T-cell (primary cell): Measurements from ENCODE around the gene CLN3. TPM values are rescaled to one million over a fixed set of nuclear protein-coding genes. Genes with fewer than 3 reads are reported as not detected.
"Not testable (repeated sequence)": the region's sequence is repeated elsewhere in the genome, so short reads cannot be mapped to it uniquely, and the experiment has no call there.

ENCODE experiments used
- ATAC-seq, 4 experiments: fragments of 200-7000 bp in 3 of 4; fragments of 150-1000 bp in 1 of 4; cut with Tn5 transposase; replicated peaks in 1 of 4; 1 replicate in 3 of 4; 2 replicates in 1 of 4; pipeline ENCODE4 v1.10.0; 2021; ENCODE audit warnings: moderate library complexity in 3 of 4, mild to moderate bottlenecking in 2 of 4, moderate number of reproducible peaks in 1 of 4
- CTCF ChIA-PET, 2 donors: fragments of 300-600 bp; sonication (Branson Sonifier 250); formaldehyde crosslinking; loops; one replicate each; lab custom pipeline; 2022; ENCODE audit warnings: antibody characterized with exemption in 2 of 2; lab: Charles Lee
- POLR2A ChIA-PET, 2 donors: fragments of 300-600 bp; sonication (Branson Sonifier 250); formaldehyde crosslinking; loops; one replicate each; lab custom pipeline; 2022; ENCODE audit warnings: antibody characterized with exemption in 2 of 2; lab: Charles Lee
- DNase-seq, 35 experiments: peaks; one replicate each; pipeline versions ENCODE4 v3.0.0 to v3.0.0-alpha.2; 2013 to 2023
- H3K27ac ChIP-seq: one replicate; pipeline ENCODE4 v1.5.1; 2013; ENCODE audit warnings: low read length
- H3K27me3 ChIP-seq, 2 experiments: replicated peaks in 1 of 2; 1 replicate in 1 of 2; 2 replicates in 1 of 2; pipeline versions ENCODE4 v1.6.1 to v1.7.0; 2013; ENCODE audit warnings: low read length in 1 of 2, mixed read lengths in 1 of 2; ENCODE audit not compliant: control insufficient read depth in 2 of 2, insufficient read depth in 2 of 2; ENCODE audit errors: extremely low read depth in 1 of 2
- H3K36me3 ChIP-seq, 2 donors: 1 replicate in 1 of 2; 2 replicates in 1 of 2; pipeline versions ENCODE4 v1.6.1 to v1.7.0; 2013; ENCODE audit warnings: low read length in 1 of 2; ENCODE audit not compliant: control insufficient read depth in 2 of 2, insufficient read depth in 1 of 2; ENCODE audit errors: extremely low read depth in 1 of 2
- H3K4me1 ChIP-seq, 2 experiments: 1 replicate in 1 of 2; 2 replicates in 1 of 2; pipeline versions ENCODE4 v1.6.1 to v1.7.0; 2013; ENCODE audit warnings: low read length in 2 of 2, mixed read lengths in 1 of 2; ENCODE audit not compliant: insufficient read depth in 2 of 2, control insufficient read depth in 1 of 2; ENCODE audit errors: extremely low read depth in 1 of 2
- H3K4me3 ChIP-seq, 2 donors: 1 replicate in 1 of 2; 2 replicates in 1 of 2; pipeline versions ENCODE4 v1.5.1 to v1.7.0; 2013; ENCODE audit warnings: mild to moderate bottlenecking in 2 of 2, low read length in 1 of 2, moderate library complexity in 1 of 2; ENCODE audit not compliant: control insufficient read depth in 1 of 2; ENCODE audit errors: extremely low read depth in 1 of 2
- H3K9me3 ChIP-seq: 2 replicates; pipeline ENCODE4 v1.7.0; 2013
- H3K27ac Mint-ChIP-seq, 2 donors: one replicate each; pipeline ENCODE4 v1.8.0; 2020 to 2021; ENCODE audit warnings: mild to moderate bottlenecking in 2 of 2, mixed read lengths in 2 of 2
- H3K27me3 Mint-ChIP-seq, 2 donors: one replicate each; pipeline ENCODE4 v1.8.0; 2021 to 2022; ENCODE audit warnings: mixed read lengths in 2 of 2
- H3K36me3 Mint-ChIP-seq: one replicate; pipeline ENCODE4 v1.8.0; 2021; ENCODE audit warnings: mixed read lengths
- H3K4me1 Mint-ChIP-seq, 3 donors: one replicate each; pipeline ENCODE4 v1.8.0; 2020 to 2022; ENCODE audit warnings: mixed read lengths in 3 of 3, mild to moderate bottlenecking in 1 of 3
- H3K4me3 Mint-ChIP-seq, 3 donors: one replicate each; pipeline ENCODE4 v1.8.0; 2020 to 2022; ENCODE audit warnings: mild to moderate bottlenecking in 3 of 3, mixed read lengths in 3 of 3, moderate library complexity in 3 of 3
- H3K9me3 Mint-ChIP-seq, 3 donors: one replicate each; pipeline ENCODE4 v1.8.0; 2020 to 2022; ENCODE audit warnings: mixed read lengths in 3 of 3
- WGBS: methylation state at CpG from one replicate; pipeline ENCODE4 v1.1.5; 2013; ENCODE audit warnings: missing lambda C conversion rate; ENCODE audit not compliant: insufficient coverage; 5-methylcytosine and 5-hydroxymethylcytosine counted together
- total RNA-seq, 35 experiments: library from RNA in 6 of 35; stranded (reverse) in 6 of 35; fragments of 120-200 nt in 1 of 35; gene quantifications; one replicate each; pipeline versions ENCODE4 v1.2.1 to v1.2.4 and lab custom pipeline; 2013 to 2026

The CLN3 gene
- total RNA-seq, 5 donors from 2014 or later (not counting 1 experiment from before 2014, with no cell fraction given): 48.4 to 68.6 (median 61.1) TPM

DNA sequence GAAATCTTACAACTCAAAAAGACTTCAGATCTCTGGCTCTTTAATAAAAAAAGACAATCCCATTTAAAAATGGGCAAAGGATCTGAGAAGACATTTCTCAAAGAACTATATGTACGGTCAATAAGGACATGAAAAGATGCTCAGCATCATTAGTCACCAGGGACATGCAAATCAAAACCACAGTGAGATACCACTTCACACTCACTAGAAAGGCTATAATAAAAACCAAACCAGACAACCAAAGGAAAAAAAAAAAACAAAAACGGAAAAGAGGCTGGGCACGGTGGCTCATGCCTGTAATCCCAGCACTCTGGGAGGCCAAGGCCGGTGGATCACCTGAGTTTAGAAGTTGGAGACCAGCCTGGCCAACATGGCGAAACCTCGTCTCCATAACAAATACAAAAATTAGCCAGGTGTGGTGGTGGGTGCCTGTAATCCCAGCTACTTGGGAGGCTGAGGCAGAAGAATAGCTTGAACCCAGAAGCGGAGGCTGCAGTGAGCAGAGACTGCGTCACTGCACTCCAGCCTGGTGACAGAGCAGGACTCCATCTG lies 18.1 kb downstream of the CLN3 start:
- no peak for DNase-seq
- no peak overlapping the region for H3K4me3 ChIP-seq
- H3K27ac Mint-ChIP-seq: peak overlapping the region; percentile 30 to 76
- 46% methylated on average over 2 of the region's 8 CpGs for WGBS
- no peaks in the 10 kb centered on the region for H3K27me3 ChIP-seq
- no peaks in the 10 kb centered on the region for H3K9me3 Mint-ChIP-seq
- no peaks in the 10 kb centered on the region for H3K4me1 ChIP-seq
- ChIA-PET CTCF (no interaction called here), POLR2A (no interaction called here)
- no peak overlapping the region for H3K4me3 Mint-ChIP-seq
- H3K36me3 ChIP-seq: peaks cover 28 to 34% of the 10 kb centered on the region in 2 donors
- peaks cover 0 to 5% (median 2%) of the 10 kb centered on the region in 3 donors for H3K4me1 Mint-ChIP-seq
- no peaks in the 10 kb centered on the region for H3K27me3 Mint-ChIP-seq
- H3K9me3 ChIP-seq: no peaks in the 10 kb centered on the region
- ATAC-seq: no peak
- no peak overlapping the region for H3K27ac ChIP-seq
- H3K36me3 Mint-ChIP-seq: peaks cover 20% of the 10 kb centered on the region

- POLR2A ChIA-PET, H3K27ac Mint-ChIP-seq, H3K4me1 Mint-ChIP-seq, H3K36me3 Mint-ChIP-seq, DNase-seq, H3K4me3 Mint-ChIP-seq, H3K4me3 ChIP-seq, H3K36me3 ChIP-seq, H3K27me3 Mint-ChIP-seq, H3K9me3 ChIP-seq, CTCF ChIA-PET, H3K27me3 ChIP-seq, H3K4me1 ChIP-seq, ATAC-seq, H3K27ac ChIP-seq, H3K9me3 Mint-ChIP-seq: not testable (repeated sequence)
- WGBS: no CpG with 5 or more reads among the region's 6 CpGs
Observed at GRCh38 chr16:28447081-28447480, 44.8 kb downstream of the CLN3 start.

GRCh38 chr16:28446388-28446787 lies 45.5 kb downstream of the CLN3 start:
- H3K27ac Mint-ChIP-seq, H3K9me3 ChIP-seq, H3K27ac ChIP-seq, H3K27me3 ChIP-seq, H3K4me3 Mint-ChIP-seq, H3K36me3 ChIP-seq, POLR2A ChIA-PET, ATAC-seq, H3K9me3 Mint-ChIP-seq, H3K36me3 Mint-ChIP-seq, H3K4me3 ChIP-seq, H3K4me1 ChIP-seq, H3K4me1 Mint-ChIP-seq, DNase-seq, CTCF ChIA-PET, H3K27me3 Mint-ChIP-seq: not testable (repeated sequence)
- no CpG with 5 or more reads among the region's 4 CpGs for WGBS

DNA sequence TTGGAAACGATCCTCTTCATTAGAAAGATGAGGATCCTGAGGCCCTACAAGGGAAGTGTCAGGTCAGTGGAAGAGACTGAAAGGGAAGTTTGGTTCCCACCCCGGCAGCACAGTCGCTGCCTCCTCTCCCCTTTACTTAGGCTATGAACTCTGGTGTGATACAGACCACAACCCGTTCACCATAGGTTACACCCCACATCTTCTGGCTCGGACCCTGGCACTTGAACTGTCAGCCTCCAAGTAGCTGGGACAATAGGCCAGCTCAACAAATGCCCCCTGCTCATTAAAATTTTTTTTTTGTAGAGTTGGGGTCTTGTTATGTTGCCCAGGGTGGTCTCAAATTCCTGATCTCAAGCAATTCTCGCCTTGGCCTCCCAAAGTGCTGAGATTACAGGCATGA lies 47.9 kb downstream of the CLN3 start:
- 70% methylated on average over 2 of the region's 6 CpGs for WGBS
- H3K9me3 Mint-ChIP-seq, H3K4me1 ChIP-seq, H3K27me3 Mint-ChIP-seq, DNase-seq, H3K36me3 Mint-ChIP-seq, H3K27ac ChIP-seq, ATAC-seq, POLR2A ChIA-PET, H3K27me3 ChIP-seq, H3K4me3 ChIP-seq, H3K36me3 ChIP-seq, H3K4me3 Mint-ChIP-seq, H3K27ac Mint-ChIP-seq, H3K4me1 Mint-ChIP-seq, CTCF ChIA-PET, H3K9me3 ChIP-seq: not testable (repeated sequence)

- H3K27ac ChIP-seq, H3K4me3 Mint-ChIP-seq, H3K36me3 Mint-ChIP-seq, CTCF ChIA-PET, H3K27me3 Mint-ChIP-seq, DNase-seq, H3K27ac Mint-ChIP-seq, POLR2A ChIA-PET, H3K4me1 Mint-ChIP-seq, H3K36me3 ChIP-seq, ATAC-seq, H3K27me3 ChIP-seq, H3K4me1 ChIP-seq, H3K9me3 Mint-ChIP-seq, H3K9me3 ChIP-seq, H3K4me3 ChIP-seq: not testable (repeated sequence)
- WGBS: no CpG with 5 or more reads among the region's 6 CpGs
Observed at GRCh38 chr16:28438899-28439298, 53.0 kb downstream of the CLN3 start.

DNA sequence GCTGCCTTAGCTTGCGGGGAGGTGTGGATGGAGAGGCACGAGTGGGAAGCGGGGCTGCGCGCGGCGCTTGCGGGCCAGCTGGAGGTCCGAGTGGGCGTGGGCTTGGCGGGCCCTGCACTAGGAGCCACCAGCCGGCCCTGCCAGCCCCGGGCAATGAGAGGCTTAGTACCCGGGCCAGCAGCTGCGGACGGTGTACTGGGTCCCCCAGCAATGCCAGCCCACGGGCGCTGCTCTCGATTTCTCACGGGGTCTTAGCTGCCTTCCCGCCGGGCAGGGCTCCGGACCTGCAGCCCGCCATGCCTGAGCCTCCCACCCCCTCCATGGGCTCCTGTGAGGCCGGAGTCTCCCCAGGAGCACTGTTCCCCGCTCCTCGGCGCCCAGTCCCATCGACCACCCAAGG lies 56.5 kb downstream of the CLN3 start:
- H3K27ac ChIP-seq, POLR2A ChIA-PET, CTCF ChIA-PET, H3K4me1 ChIP-seq, H3K27ac Mint-ChIP-seq, H3K4me3 Mint-ChIP-seq, H3K9me3 ChIP-seq, H3K4me1 Mint-ChIP-seq, ATAC-seq, H3K36me3 ChIP-seq, H3K9me3 Mint-ChIP-seq, H3K27me3 ChIP-seq, H3K36me3 Mint-ChIP-seq, H3K4me3 ChIP-seq, H3K27me3 Mint-ChIP-seq: not testable (repeated sequence)
- DNase-seq: peak in 1 of 35 experiments; percentile 4
- no CpG with 5 or more reads among the region's 29 CpGs for WGBS
